Sciatic nerve (tissue), 2 donors: ENCODE measurements around the gene FCAR. TPM values are rescaled to one million over a fixed set of nuclear protein-coding genes. Genes with fewer than 3 reads are reported as not detected.
A peak's percentile ranks its signal among the peaks of the same experiment; 100 is the strongest.
"Not testable (repeated sequence)": the region's sequence is repeated elsewhere in the genome, so short reads cannot be mapped to it uniquely, and the experiment has no call there.

ENCODE experiments used
- ATAC-seq: fragments of 200-7000 bp; cut with Tn5 transposase; one replicate; pipeline ENCODE4 v1.9.1; 2020; ENCODE audit warnings: mild to moderate bottlenecking, moderate library complexity
- DNase-seq: peaks from one replicate; pipeline ENCODE4 v3.0.0-alpha.2; 2020; ENCODE audit warnings: low spot score
- intact Hi-C: fragments of 100-400 bp; cut with DNase I; formaldehyde crosslinking; loops from one replicate; pipeline ENCODE4 v1.14.2; 2022
- total RNA-seq: library from RNA; stranded (reverse); fragmentation: NEBNext Ultra II Directional; extraction: Animal tissue kit (Norgen Biotek cat#: 25700); gene quantifications from one replicate; pipeline ENCODE4 v1.2.1, GENCODE V29; 2021
- donor health status: DM: no; HTN: no; CAD: no.
- donor health status: DM: no; HTN: no; CAD: no.

The FCAR gene
- total RNA-seq, 1 donor from 2014 or later, result 5.2 TPM

DNA sequence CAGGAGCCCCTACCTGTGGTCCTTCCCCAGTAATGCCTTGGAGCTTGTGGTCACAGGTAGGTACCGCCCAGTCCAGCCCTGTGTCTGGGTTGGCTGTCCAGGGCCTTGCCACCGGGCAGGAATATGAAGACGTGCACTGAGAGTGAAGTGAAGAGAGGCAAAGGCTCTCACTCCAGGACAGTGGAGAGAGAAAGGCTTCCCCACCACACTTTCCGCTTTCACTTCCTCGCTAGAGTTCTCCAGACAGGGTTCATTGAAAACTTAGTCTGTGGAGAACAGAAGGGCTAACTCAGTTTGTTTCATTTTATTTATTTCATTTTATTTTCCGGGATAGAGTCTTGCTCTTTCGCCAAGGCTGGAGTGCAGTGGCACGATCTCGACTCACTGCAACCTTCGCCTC is 14.2 kb downstream of the FCAR start:
- DNase-seq (no peak), ATAC-seq (no peak)
- intact Hi-C loops, result no loop called here

DNA sequence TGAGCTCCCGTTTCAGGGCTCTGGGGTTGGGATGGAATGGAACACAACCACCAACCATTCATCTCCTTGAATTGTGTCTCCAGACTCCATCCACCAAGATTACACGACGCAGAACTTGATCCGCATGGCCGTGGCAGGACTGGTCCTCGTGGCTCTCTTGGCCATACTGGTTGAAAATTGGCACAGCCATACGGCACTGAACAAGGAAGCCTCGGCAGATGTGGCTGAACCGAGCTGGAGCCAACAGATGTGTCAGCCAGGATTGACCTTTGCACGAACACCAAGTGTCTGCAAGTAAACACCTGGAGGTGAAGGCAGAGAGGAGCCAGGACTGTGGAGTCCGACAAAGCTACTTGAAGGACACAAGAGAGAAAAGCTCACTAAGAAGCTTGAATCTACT is 15.5 kb downstream of the FCAR start:
- intact Hi-C loops, result no loop called here
- DNase-seq (no peak), ATAC-seq (no peak)

DNA sequence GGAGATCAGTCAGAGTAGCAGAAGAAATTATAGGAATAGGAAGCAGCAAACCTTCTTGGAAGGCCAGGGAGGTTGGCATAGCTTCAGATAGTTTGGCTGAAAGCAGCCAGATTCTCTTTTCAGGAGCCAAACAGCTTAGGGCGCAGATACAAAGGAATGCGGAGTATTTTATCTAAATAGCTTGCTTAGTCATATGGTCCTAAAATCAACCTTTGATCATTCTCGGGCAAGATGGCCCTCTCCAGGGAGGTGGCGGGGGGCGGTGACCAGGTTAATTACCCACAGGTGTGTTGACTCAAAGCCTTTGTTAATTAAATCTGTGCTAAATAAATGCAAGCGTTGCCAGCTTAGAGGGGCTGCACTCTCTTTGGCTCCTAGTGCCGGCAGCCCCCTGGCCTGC is 19.4 kb downstream of the FCAR start:
- intact Hi-C loops, result no loop called here
- no peak for DNase-seq
- ATAC-seq, result no peak

DNA sequence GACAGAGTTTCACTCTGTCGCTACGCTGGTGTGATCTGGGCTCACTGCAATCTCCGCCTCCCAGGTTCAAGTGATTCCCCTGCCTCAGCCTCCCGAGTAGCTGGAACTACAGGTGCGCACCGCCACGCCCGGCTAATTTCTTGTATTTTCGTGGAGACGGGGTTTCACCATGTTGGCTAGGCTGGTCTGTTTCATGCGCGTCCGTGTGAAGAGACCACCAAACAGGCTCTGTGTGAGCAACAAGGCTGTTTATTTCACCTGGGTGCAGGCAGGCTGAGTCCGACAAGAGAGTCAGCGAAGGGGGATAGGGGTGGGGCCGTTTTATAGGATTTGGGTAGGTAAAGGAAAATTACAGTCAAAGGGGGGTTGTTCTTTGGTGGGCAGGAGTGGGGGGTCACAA is 20.1 kb downstream of the FCAR start:
- DNase-seq, intact Hi-C loops, ATAC-seq: not testable (repeated sequence)

DNA sequence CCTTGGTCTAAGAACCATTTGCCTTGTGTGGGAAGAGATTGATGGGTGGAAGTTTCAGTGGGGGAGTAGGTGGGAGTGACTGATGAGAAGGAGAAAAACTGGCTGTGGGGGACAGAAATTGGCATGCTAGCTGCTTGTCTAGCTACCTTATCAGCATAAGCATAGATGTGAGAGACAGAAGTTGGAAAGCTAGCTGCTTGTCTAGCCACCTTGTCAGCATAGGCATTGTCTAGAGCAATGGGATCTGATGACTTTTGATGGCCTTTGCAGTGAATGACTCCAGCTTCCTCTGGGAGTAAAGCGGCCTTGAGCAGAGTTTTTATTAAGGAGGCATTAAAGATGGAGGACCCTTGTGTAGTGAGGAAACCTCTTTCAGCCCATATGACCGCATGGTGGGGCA is 22.0 kb downstream of the FCAR start:
- intact Hi-C loops, result no loop called here
- ATAC-seq (no peak), DNase-seq (no peak)

DNA sequence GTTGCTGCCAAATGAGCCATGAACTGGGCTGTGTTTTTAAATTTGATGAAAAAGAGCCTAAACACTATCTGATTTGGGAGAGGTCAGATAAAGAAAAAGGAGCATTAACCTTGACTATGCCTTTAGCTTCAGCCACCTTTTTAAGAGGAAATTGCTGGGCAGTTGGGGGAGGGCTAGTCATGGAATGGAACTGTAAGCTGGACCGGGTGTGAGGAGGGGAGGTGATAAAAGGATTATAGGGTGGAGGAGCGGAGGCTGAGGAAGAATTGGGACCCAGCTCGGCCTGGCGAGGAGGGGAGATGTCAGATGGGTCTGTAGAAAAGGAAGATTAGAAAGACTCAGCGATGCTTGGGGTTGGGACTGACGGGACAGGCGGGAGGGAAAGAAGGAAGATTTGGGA is 24.6 kb downstream of the FCAR start:
- ATAC-seq, DNase-seq, intact Hi-C loops: not testable (repeated sequence)

DNA sequence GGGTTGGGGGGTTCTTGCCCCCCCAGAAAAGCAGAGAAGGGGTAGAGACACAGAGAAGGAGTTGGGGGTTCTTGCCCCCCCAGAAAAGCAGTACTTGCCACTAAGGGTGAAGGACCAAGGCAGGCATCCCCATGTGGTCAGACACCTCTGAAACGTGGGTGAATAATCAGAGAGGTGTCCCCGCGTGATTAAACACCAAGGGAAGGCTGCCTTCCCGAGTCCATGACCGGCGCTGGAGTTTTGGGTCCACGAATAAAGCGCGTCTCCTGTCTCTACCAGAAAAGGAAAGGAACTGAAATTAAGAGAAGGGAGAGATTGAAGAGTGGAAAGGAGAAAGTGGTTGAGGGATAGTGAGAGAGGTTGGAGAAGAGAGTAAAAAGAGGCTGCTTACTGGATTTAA is 25.6 kb downstream of the FCAR start:
- intact Hi-C loops, result loop anchor here (5.0 kb wide), 1 partner anchor 437 kb away; the partner anchor contains the start of gene LENG9
- not testable (repeated sequence) for ATAC-seq, DNase-seq

DNA sequence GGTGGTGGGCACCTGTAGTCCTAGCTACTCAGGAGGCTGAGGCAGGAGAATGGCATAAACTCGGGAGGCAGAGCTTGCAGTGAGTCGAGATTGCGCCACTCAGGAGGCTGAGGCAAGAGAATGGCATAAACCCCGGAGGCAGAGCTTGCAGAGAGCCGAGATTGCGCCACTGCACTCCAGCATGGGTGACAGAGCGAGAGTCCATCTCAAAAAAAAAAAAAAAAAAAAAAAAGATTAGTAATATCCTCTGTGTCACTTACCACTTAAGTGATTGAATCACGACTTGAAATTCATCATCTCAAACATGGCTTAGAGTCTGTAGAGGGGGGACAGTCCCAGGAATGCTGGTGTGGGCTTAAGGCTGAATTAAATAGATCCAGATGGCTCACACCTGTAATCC is 27.1 kb downstream of the FCAR start:
- intact Hi-C loops, result loop anchor here (5.0 kb wide), 1 partner anchor 439 kb away; the partner anchor contains the start of gene LENG9
- not testable (repeated sequence) for ATAC-seq, DNase-seq

DNA sequence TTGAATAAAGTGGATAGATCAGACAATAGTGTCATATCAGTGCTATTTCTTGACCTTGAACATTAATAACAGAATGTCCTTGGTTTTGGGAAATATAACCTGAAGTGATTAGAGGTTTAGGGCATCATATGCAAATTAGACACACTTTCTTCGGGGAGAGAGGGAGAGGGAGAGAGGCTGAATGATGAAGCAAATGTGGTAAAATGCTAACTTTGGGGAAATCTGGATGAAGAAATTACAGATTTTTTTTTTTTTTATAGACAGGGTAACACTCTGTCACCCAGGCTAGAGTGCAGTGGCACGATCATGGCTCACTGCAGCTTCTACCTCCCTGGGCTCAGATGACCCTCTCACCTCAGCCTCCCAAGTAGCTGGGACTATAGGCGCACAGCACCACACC is 28.0 kb downstream of the FCAR start:
- DNase-seq, result peak; percentile 1
- no peak for ATAC-seq
- intact Hi-C loops, result loop anchor here (5.0 kb wide), 1 partner anchor 440 kb away; the partner anchor contains the start of gene LENG9

DNA sequence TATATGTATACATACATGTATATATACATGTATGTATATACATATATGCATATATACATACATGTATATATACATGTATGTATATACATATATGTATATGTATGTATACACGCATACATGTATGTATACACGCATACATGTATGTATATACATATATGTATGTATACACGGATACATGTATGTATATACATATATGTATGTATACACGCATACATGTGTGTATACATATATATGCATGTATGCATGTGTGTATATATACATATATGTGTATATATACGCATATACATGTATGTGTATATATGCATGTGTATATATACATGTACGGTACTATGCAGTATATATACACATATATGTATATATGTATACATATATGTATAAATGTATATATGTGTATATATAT is 29.3 kb downstream of the FCAR start:
- DNase-seq (no peak), ATAC-seq (no peak)
- intact Hi-C loops, result loop anchor here (5.0 kb wide), 1 partner anchor 441 kb away; the partner anchor contains the start of gene LENG9

DNA sequence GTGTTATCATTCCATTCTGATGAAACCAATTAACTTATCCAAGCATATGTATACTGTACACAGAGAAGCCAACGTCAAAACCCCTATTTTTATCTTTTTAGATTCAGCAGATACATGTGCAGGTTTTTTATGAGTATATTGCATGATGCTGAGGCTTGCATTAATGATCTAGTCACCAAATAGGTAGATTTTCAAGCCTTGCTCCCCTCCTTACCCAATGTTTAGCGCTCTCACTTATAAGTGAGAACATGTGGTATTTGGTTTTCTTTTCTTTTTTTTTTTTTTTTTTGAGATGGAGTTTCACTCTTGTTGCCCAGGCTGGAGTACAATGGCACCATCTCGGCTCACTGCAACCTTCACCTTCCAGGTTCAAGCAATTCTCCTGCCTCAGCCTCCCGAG is 30.2 kb downstream of the FCAR start:
- intact Hi-C loops, result loop anchor here (5.0 kb wide), 1 partner anchor 442 kb away; the partner anchor contains the start of gene LENG9
- not testable (repeated sequence) for ATAC-seq, DNase-seq

DNA sequence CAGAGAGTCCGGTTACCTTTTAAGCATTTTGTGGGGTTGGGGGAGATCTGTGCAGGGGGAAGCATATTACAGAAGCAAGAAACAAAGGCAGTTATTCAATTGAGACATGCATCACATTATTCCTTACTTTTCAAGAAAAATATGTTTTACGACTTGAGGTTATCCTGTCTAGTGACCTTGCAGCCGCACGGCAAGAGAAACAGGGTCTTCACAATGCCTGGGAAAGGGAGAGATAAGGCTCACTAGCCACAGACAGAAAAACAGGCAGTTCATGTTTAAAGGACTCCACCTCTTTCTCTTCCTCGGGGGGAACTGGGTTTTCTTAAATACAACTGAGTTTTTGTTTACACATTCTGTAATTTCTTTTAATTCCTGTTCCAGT is 31.4 kb downstream of the FCAR start:
- no peak for DNase-seq
- intact Hi-C loops, result no loop called here

DNA sequence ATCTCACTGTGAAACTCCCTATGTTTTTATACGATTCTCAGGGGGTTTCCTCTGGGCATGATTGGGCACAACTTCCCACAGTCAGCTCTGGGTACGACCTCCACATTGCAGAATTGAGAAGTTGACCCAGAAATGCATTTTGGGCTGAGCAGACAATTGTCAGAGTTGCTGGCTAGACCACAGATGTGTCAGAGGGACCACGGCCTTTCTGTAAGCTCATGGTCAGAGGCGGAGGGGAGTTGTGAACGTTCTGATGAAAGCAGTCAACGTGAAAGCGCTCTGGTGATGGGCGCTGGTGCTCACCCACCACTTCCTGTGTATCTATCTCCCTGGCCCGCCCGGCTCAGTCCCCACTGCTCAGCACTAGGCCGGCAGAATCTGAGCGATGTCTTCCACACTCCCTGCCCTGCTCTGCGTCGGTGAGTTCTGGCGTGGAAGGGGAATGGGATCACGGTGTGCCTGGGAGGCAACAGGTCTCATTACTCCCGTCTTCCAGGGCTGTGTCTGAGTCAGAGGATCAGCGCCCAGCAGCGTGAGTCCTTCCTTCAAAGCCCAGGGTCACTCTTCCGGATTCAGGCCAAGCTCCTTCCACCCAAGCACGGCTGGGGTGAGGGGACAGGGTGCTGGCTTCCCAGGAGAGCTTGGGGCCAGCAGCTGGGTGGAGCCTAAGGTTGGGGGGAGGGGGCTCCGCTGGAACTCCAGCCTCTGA is 31.9 kb downstream of the FCAR start, which contains the start of gene NCR1:
Gene NCR1 (plus strand): TSS at position 346 of the 709 bp plus-strand sequence. CDS start 40 bp downstream, at position 386.
- ATAC-seq, result no peak
- DNase-seq, result no peak

More for the DNA sequence above, 31.4 kb downstream of the FCAR start:
- no peak for ATAC-seq

DNA sequence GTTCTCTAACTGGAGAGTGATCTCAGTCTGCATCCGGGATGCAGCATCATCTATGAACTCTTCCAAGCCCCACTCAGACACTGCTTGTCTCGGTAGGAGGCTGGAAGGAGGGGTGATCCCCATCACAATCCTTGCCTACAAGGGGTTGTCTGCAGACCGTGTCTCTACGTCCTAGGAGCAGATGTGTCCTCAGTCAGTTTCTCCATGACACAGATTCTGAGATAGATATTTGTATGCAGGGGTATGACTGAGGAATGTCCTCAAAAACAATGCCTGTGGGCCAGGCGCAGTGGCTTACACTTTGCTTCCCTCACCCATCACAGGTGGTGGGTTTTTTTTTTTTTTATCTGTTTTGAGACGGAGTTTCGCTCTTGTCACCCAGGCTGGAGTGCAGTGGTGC is 32.8 kb downstream of the FCAR start:
- intact Hi-C loops, result no loop called here
- DNase-seq (no peak), ATAC-seq (no peak)

More for the DNA sequence above, 31.9 kb downstream of the FCAR start, which contains the start of gene NCR1:
- intact Hi-C loops, result no loop called here

DNA sequence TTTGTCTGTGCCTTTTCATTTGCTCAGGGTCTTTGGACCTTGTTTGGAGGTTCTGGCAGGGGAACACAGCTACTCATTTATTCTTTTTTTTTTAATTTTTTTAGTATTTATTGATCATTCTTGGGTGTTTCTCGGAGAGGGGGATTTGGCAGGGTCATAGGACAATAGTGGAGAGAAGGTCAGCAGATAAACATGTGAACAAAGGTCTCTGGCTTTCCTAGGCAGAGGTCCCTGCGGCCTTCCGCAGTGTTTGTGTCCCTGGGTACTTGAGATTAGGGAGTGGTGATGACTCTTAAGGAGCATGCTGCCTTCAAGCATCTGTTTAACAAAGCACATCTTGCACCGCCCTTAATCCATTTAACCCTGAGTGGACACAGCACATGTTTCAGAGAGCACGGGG is 33.9 kb downstream of the FCAR start:
- ATAC-seq, intact Hi-C loops: not testable (repeated sequence)

DNA sequence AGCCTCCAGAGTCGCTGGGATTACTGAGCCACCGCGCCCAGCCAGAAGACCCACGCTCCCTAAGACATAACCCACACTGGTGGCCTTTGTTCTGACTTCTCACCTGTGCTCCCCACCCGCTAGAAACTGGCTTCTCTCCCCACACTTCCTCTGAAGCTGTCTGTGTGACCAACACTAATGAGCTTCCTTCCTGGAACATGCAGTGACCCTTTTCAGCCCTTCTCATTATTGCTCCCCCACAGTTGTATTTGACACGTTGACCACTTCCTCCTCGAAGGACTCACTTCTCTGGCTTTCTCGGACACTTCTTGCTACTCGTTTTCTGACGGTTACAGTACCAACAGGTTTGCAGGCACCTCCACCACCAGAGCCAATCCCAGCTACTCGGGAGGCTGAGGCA is 42.8 kb downstream of the FCAR start:
- intact Hi-C loops, result no loop called here
- ATAC-seq (no peak), DNase-seq (no peak)

More for the DNA sequence above, 33.9 kb downstream of the FCAR start:
- not testable (repeated sequence) for DNase-seq

DNA sequence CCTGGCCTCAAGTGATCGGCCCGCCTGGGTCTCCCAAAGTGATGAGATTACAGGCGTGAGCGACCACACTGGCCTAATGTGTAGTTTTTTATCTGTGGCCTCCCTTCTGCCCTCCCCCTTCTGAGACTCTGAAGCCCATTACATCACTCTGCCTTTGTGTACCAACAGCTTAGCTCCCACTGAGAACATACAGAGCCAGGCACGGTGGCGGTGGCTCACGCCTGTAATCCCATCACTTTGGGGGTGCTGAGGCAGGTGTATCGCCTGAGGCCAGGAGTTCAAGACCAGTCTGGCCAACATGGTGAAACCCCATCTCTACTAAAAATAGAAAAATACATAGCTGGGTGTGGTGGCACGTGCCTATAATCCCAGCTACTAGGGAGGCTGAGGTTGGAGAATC is 44.5 kb downstream of the FCAR start:
- DNase-seq (no peak), ATAC-seq (no peak)
- intact Hi-C loops, result no loop called here

DNA sequence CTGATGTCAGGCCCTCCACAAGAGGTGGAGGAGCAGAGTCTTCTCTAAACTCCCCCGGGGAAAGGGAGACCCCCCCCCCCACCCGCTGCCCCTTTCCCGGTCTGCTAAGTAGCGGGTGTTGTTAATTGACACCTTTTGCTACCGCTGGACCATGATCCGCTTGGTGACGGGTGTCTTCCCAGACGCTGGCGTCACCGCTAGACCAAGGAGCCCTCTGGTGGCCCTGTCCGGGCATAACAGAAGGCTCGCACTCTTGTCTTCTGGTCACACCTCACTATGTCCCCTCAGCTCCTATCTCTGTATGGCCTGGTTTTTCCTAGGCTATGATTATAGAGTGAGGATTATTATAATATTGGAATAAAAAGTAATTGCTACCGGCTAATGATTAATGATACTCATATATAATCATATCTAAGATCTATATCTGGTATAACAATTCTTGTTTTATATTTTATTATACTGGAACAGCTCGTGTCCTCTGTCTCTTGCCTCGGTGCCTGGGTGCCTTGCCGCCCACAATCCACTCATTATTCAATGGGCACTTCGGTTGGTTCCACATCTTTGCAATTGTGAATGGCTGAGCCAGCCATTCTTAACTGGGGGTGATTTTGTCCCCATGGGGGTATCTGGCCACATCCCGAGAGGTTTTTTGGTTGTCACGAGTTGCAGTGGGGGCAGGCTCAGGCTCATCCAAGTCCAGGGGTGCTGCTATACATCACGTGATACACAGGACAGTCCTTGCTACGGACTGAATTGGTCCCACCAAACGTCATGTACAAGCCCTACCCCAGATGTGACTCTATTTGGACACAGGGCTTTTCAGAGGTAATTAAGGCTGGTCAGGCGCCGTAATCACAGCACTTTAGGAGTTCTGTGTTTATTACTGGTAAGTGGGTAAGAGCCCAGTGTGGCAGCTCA is 45.9 kb downstream of the FCAR start:
- ATAC-seq, intact Hi-C loops, DNase-seq: not testable (repeated sequence)

DNA sequence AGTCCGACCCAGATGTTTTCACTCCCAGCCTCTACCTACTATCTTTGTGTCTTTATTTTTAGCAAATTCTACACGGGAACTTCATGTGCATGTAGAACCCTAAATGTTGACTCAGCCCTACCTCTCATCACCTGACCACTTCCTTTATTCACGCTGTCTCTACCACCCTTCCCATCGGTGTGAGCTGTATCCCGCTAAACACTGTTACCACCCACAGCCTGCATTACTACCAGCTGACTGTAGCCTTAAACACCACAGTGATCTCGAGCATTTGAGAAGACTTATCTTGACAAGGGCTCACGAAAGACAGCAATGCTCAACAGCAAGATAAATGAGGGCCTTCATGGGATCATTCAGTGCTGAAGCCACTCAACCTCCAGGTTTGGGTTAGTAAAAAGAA is 47.0 kb downstream of the FCAR start:
- no peak for ATAC-seq
- intact Hi-C loops, result no loop called here
- no peak for DNase-seq

DNA sequence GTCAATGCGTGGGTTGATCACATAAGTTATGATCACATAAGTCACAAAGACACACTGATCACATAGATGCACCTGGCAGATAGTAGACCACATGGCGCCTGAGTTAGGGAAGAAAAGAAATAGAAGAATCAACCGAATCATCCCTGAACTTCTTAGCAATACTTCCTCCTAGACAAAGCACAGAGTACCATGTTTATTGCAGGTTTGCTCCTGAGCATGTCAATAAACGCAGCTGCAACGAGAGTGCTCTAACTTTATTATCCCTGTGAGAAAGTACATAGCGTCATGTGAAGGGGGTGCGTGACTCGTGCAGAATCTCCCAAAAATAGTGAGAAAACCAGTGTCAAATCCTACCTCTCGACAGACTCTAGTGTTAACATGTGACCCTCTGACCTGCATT is 49.2 kb downstream of the FCAR start:
- intact Hi-C loops, result no loop called here
- no peak for DNase-seq
- no peak for ATAC-seq
